Ishikawa (cell line): ENCODE results near the gene C16orf92.

Experiments
- CEBPB ChIP-seq: IDR thresholded peaks from 2 replicates; pipeline ENCODE4 v1.6.1; 2012
- CREB1 ChIP-seq: IDR thresholded peaks from 2 replicates; pipeline ENCODE4 v1.6.1; 2012; ENCODE audit warnings: low read depth
- EGR1 ChIP-seq: IDR thresholded peaks from 2 replicates; pipeline ENCODE4 v1.6.1; 2012
- FOXM1 ChIP-seq: IDR thresholded peaks from 2 replicates; pipeline ENCODE4 v1.6.1; 2012; ENCODE audit warnings: low read depth, borderline replicate concordance
- RAD21 ChIP-seq: IDR thresholded peaks from 2 replicates; pipeline ENCODE4 v1.6.1; 2012; ENCODE audit warnings: low read depth
- TEAD4 ChIP-seq: IDR thresholded peaks from 2 replicates; pipeline ENCODE4 v1.6.1; 2012
- ZBTB7A ChIP-seq: IDR thresholded peaks from 2 replicates; pipeline ENCODE4 v1.6.1; 2012; ENCODE audit warnings: low read depth

DNA sequence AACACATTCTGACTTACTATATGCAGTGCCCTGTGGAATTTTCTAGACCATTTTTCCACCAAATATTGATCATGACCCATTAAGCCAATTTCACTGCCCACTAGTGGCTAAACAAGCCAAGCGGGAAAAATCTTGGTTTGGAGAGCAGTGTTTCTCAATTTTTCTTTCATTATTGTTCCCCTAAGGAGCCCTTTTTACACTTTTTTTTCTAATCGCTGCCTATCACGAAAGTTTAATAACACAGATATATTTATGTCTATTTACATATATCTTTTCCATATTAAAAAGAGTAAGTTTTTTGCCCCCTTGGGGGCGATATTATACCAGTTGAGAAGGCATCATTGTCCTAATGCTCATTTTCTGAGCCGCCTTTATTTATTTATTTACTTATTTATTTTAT, 18.8 kb downstream of the C16orf92 start:
- TF ChIP-seq RAD21 (peak; percentile 49), TEAD4 (no peak), CEBPB (no peak), ZBTB7A (no peak), EGR1 (no peak), CREB1 (no peak), FOXM1 (no peak)
